Measurements from ENCODE around the gene LARP4. TPM values are rescaled to one million over a fixed set of nuclear protein-coding genes. Genes with fewer than 3 reads are reported as not detected.
"Not testable (repeated sequence)": the region's sequence is repeated elsewhere in the genome, so short reads cannot be mapped to it uniquely, and the experiment has no call there.

LARP4 gene
- total and polyA plus RNA-seq, 8 donors = 6.2 to 38.5 (median 29.6) TPM

DNA sequence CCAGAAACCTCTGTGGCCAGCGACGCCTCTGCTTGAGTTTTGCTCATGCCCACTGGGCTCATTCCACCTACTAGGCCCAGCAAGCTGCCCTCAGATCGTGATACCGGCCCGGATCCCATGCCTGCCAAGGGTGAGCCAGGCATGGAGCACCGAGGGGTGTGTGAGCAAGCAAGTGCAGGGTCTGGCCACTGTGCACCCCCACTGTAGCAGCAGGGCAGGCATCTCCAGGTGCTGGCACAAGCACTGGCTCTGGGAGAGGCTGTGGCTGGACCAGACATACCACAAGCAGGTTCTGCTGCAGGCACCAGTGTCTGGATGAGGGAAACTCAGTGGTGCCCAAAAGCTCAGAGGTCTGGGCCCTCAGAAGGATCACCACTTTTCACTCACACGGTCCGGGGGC, 24.9 kb upstream of the LARP4 start:
- H3K27ac ChIP-seq = no peak overlapping the region
- H3K9me3 ChIP-seq = no peaks in the 10 kb centered on the region
- ATAC-seq (no peak), DNase-seq (peak in 1 of 6 donors; percentile 41), FAIRE-seq (no peak)
- no peak overlapping the region for H3K4me3 ChIP-seq
- 91 to 93% methylated on average over 8 of the region's 8 CpGs for WGBS, 2 donors
- TF ChIP-seq, protein P1, sequence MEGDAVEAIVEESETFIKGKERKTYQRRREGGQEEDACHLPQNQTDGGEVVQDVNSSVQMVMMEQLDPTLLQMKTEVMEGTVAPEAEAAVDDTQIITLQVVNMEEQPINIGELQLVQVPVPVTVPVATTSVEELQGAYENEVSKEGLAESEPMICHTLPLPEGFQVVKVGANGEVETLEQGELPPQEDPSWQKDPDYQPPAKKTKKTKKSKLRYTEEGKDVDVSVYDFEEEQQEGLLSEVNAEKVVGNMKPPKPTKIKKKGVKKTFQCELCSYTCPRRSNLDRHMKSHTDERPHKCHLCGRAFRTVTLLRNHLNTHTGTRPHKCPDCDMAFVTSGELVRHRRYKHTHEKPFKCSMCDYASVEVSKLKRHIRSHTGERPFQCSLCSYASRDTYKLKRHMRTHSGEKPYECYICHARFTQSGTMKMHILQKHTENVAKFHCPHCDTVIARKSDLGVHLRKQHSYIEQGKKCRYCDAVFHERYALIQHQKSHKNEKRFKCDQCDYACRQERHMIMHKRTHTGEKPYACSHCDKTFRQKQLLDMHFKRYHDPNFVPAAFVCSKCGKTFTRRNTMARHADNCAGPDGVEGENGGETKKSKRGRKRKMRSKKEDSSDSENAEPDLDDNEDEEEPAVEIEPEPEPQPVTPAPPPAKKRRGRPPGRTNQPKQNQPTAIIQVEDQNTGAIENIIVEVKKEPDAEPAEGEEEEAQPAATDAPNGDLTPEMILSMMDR (IDR thresholded peaks at IDR 0.05) = no peak
- no peaks in the 10 kb centered on the region for H3K27me3 ChIP-seq
- intact Hi-C loops (cut with DNase I) = no loop called here
- no peaks in the 10 kb centered on the region for H3K36me3 ChIP-seq
- no peaks in the 10 kb centered on the region for H3K4me1 ChIP-seq

DNA sequence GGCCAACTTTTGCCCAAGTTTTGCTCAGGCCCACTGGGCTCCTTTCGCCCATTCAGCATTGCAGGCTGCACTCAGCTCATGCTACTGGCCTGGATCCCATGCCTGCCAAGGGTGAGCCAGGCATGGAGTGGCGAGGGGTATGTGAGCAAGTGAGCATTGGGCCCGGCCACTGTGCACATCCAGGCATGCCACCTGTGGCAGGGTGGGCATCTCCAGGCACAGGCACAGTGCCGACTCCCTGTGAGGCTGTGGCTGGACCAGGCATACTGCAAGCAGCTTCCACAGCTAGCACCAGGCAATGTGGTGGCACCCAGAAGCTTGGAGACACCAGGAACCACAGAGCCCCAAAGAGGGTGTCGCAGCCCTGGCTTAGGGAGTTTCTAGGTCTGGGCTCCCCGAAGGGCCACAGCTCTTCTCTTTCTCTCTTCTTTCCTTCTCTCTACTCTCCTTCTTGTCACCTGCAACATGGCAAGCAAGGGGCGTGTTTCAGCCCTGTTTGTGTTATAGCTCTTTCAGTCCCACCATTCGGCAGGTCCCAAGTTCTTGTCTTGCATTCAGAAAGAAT, 19.8 kb upstream of the LARP4 start:
- H3K9me3 ChIP-seq = no peaks in the 10 kb centered on the region
- H3K27me3 ChIP-seq = no peaks in the 10 kb centered on the region
- FAIRE-seq (no peak), ATAC-seq (no peak), DNase-seq (no peak)
- no peak overlapping the region for H3K4me3 ChIP-seq
- H3K27ac ChIP-seq = no peak overlapping the region
- 94 to 96% methylated on average over 8 of the region's 8 CpGs for whole genome bisulfite sequencing, 2 donors
- intact Hi-C loops (cut with DNase I) = no loop called here
- H3K36me3 ChIP-seq = no peaks in the 10 kb centered on the region
- TF ChIP-seq, protein P1 (IDR thresholded peaks at IDR 0.05) = no peak
- no peaks in the 10 kb centered on the region for H3K4me1 ChIP-seq

DNA sequence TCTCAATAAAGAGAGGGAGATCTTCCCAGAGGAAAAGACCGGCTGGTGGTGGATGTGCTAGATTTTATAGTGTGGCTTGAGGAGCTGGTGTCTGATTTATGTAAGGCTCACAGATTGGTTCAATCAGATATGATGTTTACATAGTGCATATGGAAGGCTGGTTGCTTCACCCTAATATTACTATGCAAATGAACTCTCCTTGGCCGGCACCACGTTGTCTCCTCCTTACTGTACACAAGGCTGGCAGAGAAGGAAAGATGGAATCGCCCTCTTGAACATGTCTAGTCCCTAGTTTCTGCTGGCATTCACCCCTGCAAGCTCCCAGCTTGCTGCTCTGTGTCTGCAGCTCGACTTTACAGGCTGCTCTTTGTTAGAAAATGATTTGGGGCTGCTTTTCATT, 13.2 kb upstream of the LARP4 start:
- TF ChIP-seq, protein P1 (IDR thresholded peaks at IDR 0.05) = no peak
- no peaks in the 10 kb centered on the region for H3K9me3 ChIP-seq
- H3K27me3 ChIP-seq = no peaks in the 10 kb centered on the region
- H3K4me1 ChIP-seq = peaks cover 0 to 6% (median 0%) of the 10 kb centered on the region in 3 donors
- no peak for FAIRE-seq
- no peak for DNase-seq
- 19 to 23% methylated on average over 5 of the region's 5 CpGs for WGBS, 2 donors
- no peaks in the 10 kb centered on the region for H3K36me3 ChIP-seq
- no peak overlapping the region for H3K4me3 ChIP-seq
- intact Hi-C loops (cut with DNase I) = no loop called here
- no peak overlapping the region for H3K27ac ChIP-seq
- peak; percentile 20 to 55 (median 36) for ATAC-seq

DNA sequence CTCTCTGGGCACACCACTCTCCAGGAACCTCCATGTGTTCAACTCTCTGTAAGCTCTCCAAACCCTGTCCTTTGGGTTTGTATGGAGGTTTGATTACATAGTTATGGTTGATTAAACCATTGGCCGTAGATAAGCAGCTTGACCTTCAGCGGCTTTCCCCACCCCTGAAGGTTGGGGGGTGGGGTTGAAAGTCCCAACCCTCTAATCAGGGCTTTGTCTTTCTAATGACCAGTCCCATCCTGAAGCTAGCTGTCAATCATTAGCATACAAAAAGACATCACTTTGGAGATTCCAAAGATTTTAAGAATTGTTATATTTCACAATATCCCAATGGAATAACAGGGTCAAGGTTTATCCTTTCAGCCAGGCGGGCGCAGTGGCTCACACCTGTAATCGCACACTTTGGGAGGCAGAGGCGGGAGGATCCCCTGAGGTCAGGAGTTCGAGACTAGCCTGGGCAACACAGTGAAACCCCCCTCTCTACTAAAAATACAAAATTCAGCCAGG, 12.7 kb upstream of the LARP4 start:
- no peaks in the 10 kb centered on the region for H3K27me3 ChIP-seq

DNA sequence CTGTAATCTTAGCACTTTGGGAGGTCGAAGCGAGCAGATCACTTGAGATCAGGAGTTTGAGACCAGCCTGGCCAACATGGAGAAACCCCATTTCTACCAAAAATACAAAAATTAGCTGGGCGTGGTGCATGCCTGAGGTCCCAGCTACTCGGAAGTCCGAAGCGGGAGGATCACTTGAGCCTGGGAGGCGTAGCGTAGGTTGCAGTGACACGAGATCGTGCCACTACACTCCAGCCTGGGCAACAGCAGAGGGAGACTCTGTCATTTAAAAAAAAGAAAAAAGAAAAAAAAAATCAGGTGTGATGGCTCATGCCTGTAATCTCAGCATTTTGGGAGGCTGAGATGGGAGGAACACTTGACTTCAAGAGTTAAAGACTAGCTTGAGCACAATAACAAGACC, 11.9 kb upstream of the LARP4 start:
- DNase-seq; H3K27ac ChIP-seq; FAIRE-seq; intact Hi-C loops (cut with DNase I); H3K4me3 ChIP-seq; H3K27me3 ChIP-seq; H3K9me3 ChIP-seq; ATAC-seq; H3K36me3 ChIP-seq; H3K4me1 ChIP-seq: not testable (repeated sequence)
- 93% methylated on average over 10 of the region's 10 CpGs for WGBS, 2 donors

More for the DNA sequence above, 12.7 kb upstream of the LARP4 start:
- intact Hi-C loops (cut with DNase I) = no loop called here
- WGBS, 2 donors = 33 to 43% methylated on average over 7 of the region's 7 CpGs
- FAIRE-seq (no peak), ATAC-seq (peak; percentile 46 to 84 (median 64)), DNase-seq (no peak)
- no peak overlapping the region for H3K4me3 ChIP-seq
- TF ChIP-seq, protein P1 (IDR thresholded peaks at IDR 0.05) = no peak
- H3K9me3 ChIP-seq = no peaks in the 10 kb centered on the region
- H3K36me3 ChIP-seq = no peaks in the 10 kb centered on the region
- no peak overlapping the region for H3K27ac ChIP-seq
- peaks cover 0 to 6% (median 0%) of the 10 kb centered on the region in 3 donors for H3K4me1 ChIP-seq

Data from pancreas (tissue), 10 donors.